WTC11 (cell line): ENCODE data around the gene GLO1. TPM values are rescaled to one million over a fixed set of nuclear protein-coding genes. Genes with fewer than 3 reads are reported as not detected.

ENCODE experiments used
- ATAC-seq: fragments of 200-7000 bp; cut with Tn5 transposase; 2 replicates; pipeline ENCODE4 v1.10.0; 2021; ENCODE audit warnings: mild to moderate bottlenecking, moderate library complexity
- CTCF ChIA-PET: fragments of 300-600 bp; sonication (Branson Sonifier 250); formaldehyde crosslinking; loops from one replicate; lab custom pipeline; 2021; ENCODE audit warnings: antibody characterized with exemption; lab: Charles Lee
- POLR2A ChIA-PET: fragments of 350-600 bp; sonication (Branson Sonifier 250); formaldehyde crosslinking; loops from one replicate; lab custom pipeline; 2021; ENCODE audit warnings: antibody characterized with exemption; lab: Charles Lee
- DNase-seq: peaks from one replicate; pipeline ENCODE4 v3.0.0; 2021; ENCODE audit warnings: low spot score
- H3K27ac Mint-ChIP-seq: 2 replicates; pipeline ENCODE4 v1.8.0; 2021; ENCODE audit warnings: mixed read lengths
- H3K27me3 Mint-ChIP-seq: 2 replicates; pipeline ENCODE4 v1.8.0; 2021; ENCODE audit warnings: low read depth, mild to moderate bottlenecking, moderate library complexity, mixed read lengths
- H3K36me3 Mint-ChIP-seq: 2 replicates; pipeline ENCODE4 v1.8.0; 2021; ENCODE audit warnings: mixed read lengths
- H3K4me1 Mint-ChIP-seq: 2 replicates; pipeline ENCODE4 v1.8.0; 2022; ENCODE audit warnings: mixed read lengths
- H3K4me3 Mint-ChIP-seq: 2 replicates; pipeline ENCODE4 v1.8.0; 2021; ENCODE audit warnings: mild to moderate bottlenecking, moderate library complexity, mixed read lengths
- H3K9me3 Mint-ChIP-seq: 2 replicates; pipeline ENCODE4 v1.8.0; 2021; ENCODE audit warnings: mixed read lengths
- CTCF ChIP-seq: fragments of 200-600 bp; IDR thresholded peaks from 2 replicates; pipeline ENCODE4 v1.8.0; 2022; ENCODE audit warnings: antibody characterized with exemption
- E2F1 ChIP-seq: sonication (generic); formaldehyde crosslinking; IDR thresholded peaks from 2 replicates; pipeline ENCODE4 v1.8.0; 2022; ENCODE audit warnings: mild to moderate bottlenecking, missing genetic modification reagents
- ESRRA ChIP-seq: sonication (generic); formaldehyde crosslinking; IDR thresholded peaks from 2 replicates; pipeline ENCODE4 v1.8.1; 2022; ENCODE audit warnings: mild to moderate bottlenecking, missing genetic modification reagents, borderline replicate concordance
- ETV6 ChIP-seq: sonication (generic); formaldehyde crosslinking; IDR thresholded peaks from 2 replicates; pipeline ENCODE4 v1.8.1; 2022; ENCODE audit warnings: mild to moderate bottlenecking, missing genetic modification reagents
- FOXP1 ChIP-seq: sonication (generic); formaldehyde crosslinking; IDR thresholded peaks from 2 replicates; pipeline ENCODE4 v1.8.0; 2022; ENCODE audit warnings: missing genetic modification reagents, mild to moderate bottlenecking, moderate library complexity, borderline replicate concordance
- GABPB1 ChIP-seq: sonication (generic); formaldehyde crosslinking; IDR thresholded peaks from 2 replicates; pipeline ENCODE4 v1.8.1; 2023; ENCODE audit warnings: mild to moderate bottlenecking, missing genetic modification reagents
- JAZF1 ChIP-seq: fragments of 250-450 bp; sonication (Bioruptor Pico); IDR thresholded peaks from 2 replicates; pipeline ENCODE4 v1.9.0; 2021; ENCODE audit warnings: moderate library complexity, mild to moderate bottlenecking, inconsistent platforms
- NFYB ChIP-seq: sonication (generic); formaldehyde crosslinking; conservative IDR thresholded peaks from 2 replicates; pipeline ENCODE4 v1.8.0; 2022; ENCODE audit warnings: low read depth, missing genetic modification reagents
- NR2C2 ChIP-seq: sonication (generic); formaldehyde crosslinking; IDR thresholded peaks from 2 replicates; pipeline ENCODE4 v1.8.0; 2022; ENCODE audit warnings: mild to moderate bottlenecking, missing genetic modification reagents
- SMAD3 ChIP-seq: sonication (generic); formaldehyde crosslinking; IDR thresholded peaks from 2 replicates; pipeline ENCODE4 v1.8.0; 2022; ENCODE audit warnings: missing genetic modification reagents, mild to moderate bottlenecking, borderline replicate concordance
- SMAD4 ChIP-seq: sonication (generic); formaldehyde crosslinking; IDR thresholded peaks from 2 replicates; pipeline ENCODE4 v1.8.0; 2022; ENCODE audit warnings: mild to moderate bottlenecking, missing genetic modification reagents
- SOX15 ChIP-seq: fragments of 250-450 bp; sonication (Bioruptor Pico); IDR thresholded peaks from 2 replicates; pipeline ENCODE4 v1.9.0; 2021; ENCODE audit warnings: mild to moderate bottlenecking
- STAT6 ChIP-seq: sonication (generic); formaldehyde crosslinking; conservative IDR thresholded peaks from 2 replicates; pipeline ENCODE4 v1.8.1; 2023; ENCODE audit warnings: mild to moderate bottlenecking, low read depth, missing genetic modification reagents, moderate library complexity
- TCF7 ChIP-seq: sonication (generic); formaldehyde crosslinking; IDR thresholded peaks from 2 replicates; pipeline ENCODE4 v1.8.0; 2022; ENCODE audit warnings: mild to moderate bottlenecking, low read depth, missing genetic modification reagents, moderate library complexity
- ZNF425 ChIP-seq: fragments of 250-450 bp; sonication (Bioruptor Pico); conservative IDR thresholded peaks from 2 replicates; pipeline ENCODE4 v1.9.0; 2021; ENCODE audit warnings: mild to moderate bottlenecking
- ZNF512 ChIP-seq: sonication (generic); formaldehyde crosslinking; IDR thresholded peaks from 2 replicates; pipeline ENCODE4 v1.8.1; 2022; ENCODE audit warnings: missing genetic modification reagents, borderline replicate concordance
- ZSCAN18 ChIP-seq: fragments of 250-450 bp; sonication (Bioruptor Pico); IDR thresholded peaks from 2 replicates; pipeline ENCODE4 v2.1.2; 2022; ENCODE audit warnings: mild to moderate bottlenecking, moderate library complexity
- total RNA-seq: library from RNA; stranded (reverse); gene quantifications from 3 replicates; pipeline ENCODE4 v1.2.3, GENCODE V29; 2021

The GLO1 gene
- total RNA-seq, 1 experiment from 2014 or later, result 147 TPM

- TF ChIP-seq FOXP1 (CRISPR knock-in tag) (no peak), STAT6 (no peak), ZSCAN18 (no peak), ZNF425 (CRISPR knock-in tag) (no peak)
These were observed 54.3 kb downstream of the GLO1 start (continued) for GRCh38 chr6:38648629-38649028.

GRCh38 chr6:38646166-38646878 lies 56.6 kb downstream of the GLO1 start:
- peak overlapping the region; percentile 55; the same call in 1 of the 2 replicates for H3K27ac Mint-ChIP-seq
- CTCF ChIA-PET, result no interaction called here
- TF ChIP-seq JAZF1 (CRISPR knock-in tag) (no peak), NFYB (CRISPR knock-in tag) (no peak), NR2C2 (no peak), SMAD3 (CRISPR knock-in tag) (no peak), GABPB1 (CRISPR knock-in tag) (no peak), ETV6 (CRISPR knock-in tag) (no peak), CTCF (no peak), ESRRA (CRISPR knock-in tag) (no peak), SOX15 (CRISPR knock-in tag) (no peak), SMAD4 (no peak), ZNF512 (CRISPR knock-in tag) (no peak), ZSCAN18 (no peak), TCF7 (CRISPR knock-in tag) (no peak), E2F1 (CRISPR knock-in tag) (no peak)
- TF ChIP-seq, all 79 proteins: peak for 0
- Mint-ChIP-seq H3K4me3 (no peak overlapping the region), H3K4me1 (peaks cover 7% of the 10 kb centered on the region), H3K9me3 (peaks cover 4% of the 10 kb centered on the region), H3K27me3 (no peaks in the 10 kb centered on the region), H3K36me3 (peaks cover 3% of the 10 kb centered on the region)
- POLR2A ChIA-PET, result no interaction called here
- DNase-seq (no peak), ATAC-seq (peak; percentile 60; the same call in 1 of the 2 replicates)
